GM10266 (cell line): ENCODE measurements around the gene KPNA4.
"Not testable (repeated sequence)": the region's sequence is repeated elsewhere in the genome, so short reads cannot be mapped to it uniquely, and the experiment has no call there.

ENCODE experiments used
- DNase-seq: peaks from one replicate; pipeline ENCODE4 v3.0.0; 2012; ENCODE audit errors: extremely low spot score
- CTCF ChIP-seq: IDR thresholded peaks from 2 replicates; pipeline ENCODE4 v1.5.1; 2012; ENCODE audit warnings: mild to moderate bottlenecking, low read depth; ENCODE audit not compliant: control insufficient read depth, insufficient read depth; ENCODE audit errors: missing control alignments

Gene KPNA4

GRCh38 chr3:160454995-160455394 lies 110.4 kb downstream of the KPNA4 start:
- no peak for DNase-seq

GRCh38 chr3:160452251-160452650 lies 113.1 kb downstream of the KPNA4 start:
- not testable (repeated sequence) for DNase-seq

More at GRCh38 chr3:160454995-160455394, 110.4 kb downstream of the KPNA4 start:
- no peak for TF ChIP-seq CTCF

- no peak for DNase-seq
- no peak for TF ChIP-seq CTCF
Observed at GRCh38 chr3:160451602-160452001, 113.8 kb downstream of the KPNA4 start.

GRCh38 chr3:160450846-160451245 lies 114.5 kb downstream of the KPNA4 start:
- TF ChIP-seq CTCF: no peak
- DNase-seq: no peak

GRCh38 chr3:160449636-160450598 lies 115.5 kb downstream of the KPNA4 start, which contains the start of gene TRIM59:
Gene TRIM59, minus strand, starts transcription at chr3:160449786. Its CDS starts 10,603 bp downstream, at chr3:160439183.
- DNase-seq: peak; percentile 98

GRCh38 chr3:160448845-160449635 lies 116.3 kb downstream of the KPNA4 start:
- peak; percentile 68 for DNase-seq
- no peak for TF ChIP-seq CTCF

More at GRCh38 chr3:160449636-160450598, 115.5 kb downstream of the KPNA4 start, which contains the start of gene TRIM59:
- TF ChIP-seq CTCF: no peak

GRCh38 chr3:160447544-160447943 lies 117.8 kb downstream of the KPNA4 start:
- TF ChIP-seq CTCF: no peak

More at GRCh38 chr3:160447544-160447943, 117.8 kb downstream of the KPNA4 start:
- no peak for DNase-seq
